NCI-H187 treated with DMSO at 0.1 percent for 48 hours (cell line): Measurements from ENCODE around the gene MGMT.

Experiments
- DNase-seq: peaks from one replicate; lab custom pipeline; 2025; lab: John Stamatoyannopoulos, UW

MGMT gene

DNA sequence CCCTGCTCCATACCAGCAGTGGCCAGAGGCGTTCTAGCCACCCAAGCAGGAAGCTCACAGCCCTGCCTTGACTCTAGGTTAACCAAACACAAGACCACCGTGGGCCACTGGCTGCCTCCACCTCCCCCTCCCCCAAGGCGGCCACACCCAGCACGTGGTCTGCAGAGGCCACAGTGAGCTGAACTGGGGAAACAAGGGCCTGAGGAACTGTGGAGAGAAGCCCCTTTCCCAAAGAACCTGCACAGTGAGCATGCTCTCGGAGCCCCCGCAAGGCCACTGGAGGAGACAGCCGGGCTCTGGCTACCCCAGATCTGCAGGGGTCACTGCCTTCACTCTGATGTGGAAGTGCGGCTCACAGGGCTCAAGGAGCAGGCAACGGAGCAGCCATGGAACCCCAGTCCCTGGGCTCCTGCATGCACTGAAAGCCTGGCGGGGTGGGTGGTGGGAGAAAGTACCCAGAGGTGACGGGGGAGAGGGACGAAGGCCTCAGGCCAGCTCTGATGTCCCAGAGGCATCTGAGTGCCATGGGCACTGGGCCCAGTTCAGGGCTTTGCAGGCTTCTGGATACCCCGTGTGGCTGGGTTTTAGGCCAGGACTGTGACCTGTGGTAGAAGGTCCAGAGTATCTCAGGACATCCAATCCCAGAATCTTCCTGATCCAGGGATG lies 307.8 kb downstream of the MGMT start:
- no peak for DNase-seq

DNA sequence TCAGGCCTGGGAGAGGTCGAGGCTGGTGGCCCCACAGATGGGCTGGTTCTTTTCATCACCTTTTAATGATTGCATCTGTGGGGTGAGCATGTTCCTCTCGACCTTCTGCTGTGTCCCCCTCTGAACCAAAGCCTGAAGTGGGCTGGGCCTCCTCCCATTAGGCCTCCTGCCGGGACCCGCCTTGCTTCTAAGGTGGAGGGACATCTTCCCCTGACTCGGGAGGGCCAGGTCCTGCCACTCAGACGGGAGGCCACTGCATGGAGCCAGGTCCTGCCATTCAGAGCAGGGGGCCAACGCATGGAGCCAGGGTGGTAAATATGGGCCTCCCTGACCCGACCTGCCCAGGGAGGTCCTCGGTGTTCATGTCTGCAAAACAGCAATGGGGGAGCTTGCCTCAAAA lies 308.6 kb downstream of the MGMT start:
- no peak for DNase-seq

DNA sequence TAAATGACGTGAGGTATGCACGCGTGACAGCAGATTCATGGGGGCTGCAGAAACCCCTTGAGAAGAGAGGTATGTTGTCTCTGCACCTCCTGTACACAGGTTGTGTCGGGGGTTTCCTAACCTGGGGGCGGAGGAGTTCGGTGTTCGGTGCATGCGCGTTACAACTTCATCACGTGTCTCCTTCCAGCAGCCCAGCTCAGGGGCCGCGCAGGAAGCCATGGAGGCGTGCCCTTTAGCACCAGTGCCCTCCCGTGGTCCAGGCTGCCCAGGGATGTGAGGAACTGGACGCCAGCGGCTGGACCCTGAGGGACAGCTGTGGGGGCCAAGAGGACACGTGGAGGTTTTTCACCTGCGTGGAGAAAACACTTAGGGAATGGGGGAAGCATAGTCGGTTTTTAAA lies 310.6 kb downstream of the MGMT start:
- no peak for DNase-seq

DNA sequence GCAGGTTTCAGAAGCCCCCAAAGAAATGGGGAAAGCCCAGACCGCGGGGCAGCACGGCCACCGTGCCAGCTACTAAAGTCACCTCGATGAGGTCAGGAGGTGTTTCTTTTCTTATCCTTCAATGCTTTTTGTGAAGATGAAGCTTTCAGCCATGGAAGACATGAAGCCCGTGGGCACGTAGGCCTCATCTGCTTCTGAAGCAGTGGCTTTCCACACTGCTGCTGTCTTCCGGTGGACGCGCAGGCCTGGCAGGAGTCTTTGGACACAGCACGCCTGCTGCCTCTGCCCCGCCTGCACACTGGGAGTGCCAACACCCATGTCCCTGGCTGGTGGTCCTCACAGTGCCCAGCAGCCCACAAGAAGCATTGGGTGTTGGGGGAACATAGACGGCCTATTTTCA lies 311.5 kb downstream of the MGMT start:
- DNase-seq = no peak

DNA sequence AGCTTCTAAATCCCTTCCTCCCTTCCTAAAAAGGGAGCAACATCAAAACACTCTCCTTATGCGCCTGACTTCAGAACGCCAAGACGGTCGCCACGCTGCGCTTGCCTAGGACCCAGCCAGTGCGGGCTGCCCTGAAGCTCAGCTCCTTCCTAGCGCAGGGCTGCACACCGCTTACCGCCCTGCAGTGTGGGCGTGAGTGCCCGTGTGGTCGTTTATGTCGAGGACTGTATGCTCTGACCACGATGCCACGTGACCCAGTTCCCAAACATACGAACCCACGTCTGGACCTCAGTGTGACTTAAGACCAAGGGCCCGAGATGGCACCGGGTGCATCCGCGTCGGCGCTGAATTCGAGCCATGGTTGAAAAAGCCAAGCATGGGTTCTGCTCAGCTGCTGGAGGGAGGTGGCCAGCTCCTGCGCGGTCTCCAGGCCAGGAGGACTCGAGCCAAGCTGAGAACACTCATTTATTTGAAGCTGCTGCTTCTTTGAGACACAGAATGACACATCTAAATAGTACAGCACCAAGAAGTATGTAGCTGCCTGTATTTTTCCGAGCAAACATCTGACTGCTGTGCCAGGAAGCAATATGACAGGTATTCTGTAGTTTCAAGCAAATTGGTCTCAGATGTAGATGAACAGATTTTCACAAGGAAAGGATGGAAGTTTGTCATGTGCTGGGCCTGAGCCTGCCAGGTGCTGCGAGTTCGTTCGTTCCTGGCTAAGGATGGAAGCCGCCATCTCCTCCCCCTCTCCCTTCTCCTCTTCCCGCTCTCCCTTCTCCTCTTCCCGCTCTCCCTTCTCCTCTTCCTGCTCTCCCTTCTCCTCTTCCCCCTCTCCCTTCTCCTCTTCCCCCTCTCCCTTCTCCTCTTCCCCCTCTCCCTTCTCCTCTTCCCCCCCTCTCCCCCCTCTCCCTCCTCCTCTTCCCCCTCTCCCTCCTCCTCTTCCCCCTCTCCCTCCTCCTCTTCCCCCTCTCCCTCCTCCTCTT lies 312.4 kb downstream of the MGMT start:
- no peak for DNase-seq

DNA sequence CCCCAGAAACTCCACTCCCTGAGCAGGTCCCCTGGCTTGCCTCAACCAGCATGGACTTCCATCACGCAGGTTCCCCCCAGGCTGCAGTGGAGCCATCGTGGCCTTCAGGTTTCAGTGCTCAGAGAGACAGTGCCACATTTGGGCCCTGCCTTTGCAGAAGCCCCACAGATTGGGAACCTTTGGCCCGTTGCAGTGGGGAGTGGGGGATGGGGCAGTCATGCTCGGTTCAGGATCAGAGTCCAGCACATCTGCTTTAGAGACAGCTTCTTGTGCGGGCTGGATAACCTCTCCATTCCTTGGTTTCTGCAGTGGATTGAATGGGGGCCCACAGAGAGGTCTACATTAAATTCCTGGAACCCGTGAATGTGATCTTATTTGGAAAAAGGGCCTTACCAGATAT lies 313.2 kb downstream of the MGMT start:
- DNase-seq = no peak

DNA sequence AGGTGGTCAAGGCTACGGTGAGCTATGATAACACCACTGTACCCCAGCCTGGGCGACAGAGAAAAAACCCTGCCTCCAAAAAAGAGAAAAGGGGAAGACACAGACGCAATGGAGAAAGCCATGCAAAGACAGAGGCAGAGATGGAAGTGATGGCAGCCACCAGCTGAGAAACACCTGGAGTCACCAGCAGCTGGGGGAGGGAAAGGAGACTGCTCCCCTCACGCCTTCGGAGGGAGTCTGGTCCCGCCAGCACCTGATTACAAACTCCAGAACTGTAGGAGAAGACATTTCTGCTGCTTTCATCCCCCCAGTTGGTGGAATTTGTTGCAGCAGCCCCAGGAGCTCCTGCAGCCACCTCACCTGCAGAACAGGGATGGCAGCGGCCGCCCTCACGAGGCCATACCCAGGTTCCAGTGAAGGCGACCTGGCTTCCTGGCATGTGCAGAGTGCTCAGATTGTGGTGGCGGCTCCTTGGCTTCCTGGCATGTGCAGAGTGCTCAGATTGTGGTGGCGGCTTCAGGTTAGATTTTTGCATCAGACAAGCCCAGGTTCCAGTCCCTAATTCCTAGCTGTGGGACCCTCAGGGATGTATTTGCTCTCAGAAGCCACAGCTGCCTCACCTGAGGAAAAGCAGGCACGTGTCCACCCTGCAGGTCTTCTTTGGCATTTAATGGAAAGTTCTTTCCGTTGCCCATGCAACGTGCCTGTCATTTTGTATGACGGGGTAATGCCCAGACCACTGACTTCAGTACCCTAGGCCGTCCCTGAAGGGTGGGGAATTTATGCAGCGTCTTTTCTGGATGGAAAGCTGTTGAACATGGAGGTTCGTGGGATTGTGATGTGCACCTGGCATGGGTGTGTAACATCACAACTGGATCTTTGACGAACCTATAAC lies 314.1 kb downstream of the MGMT start:
- no peak for DNase-seq

DNA sequence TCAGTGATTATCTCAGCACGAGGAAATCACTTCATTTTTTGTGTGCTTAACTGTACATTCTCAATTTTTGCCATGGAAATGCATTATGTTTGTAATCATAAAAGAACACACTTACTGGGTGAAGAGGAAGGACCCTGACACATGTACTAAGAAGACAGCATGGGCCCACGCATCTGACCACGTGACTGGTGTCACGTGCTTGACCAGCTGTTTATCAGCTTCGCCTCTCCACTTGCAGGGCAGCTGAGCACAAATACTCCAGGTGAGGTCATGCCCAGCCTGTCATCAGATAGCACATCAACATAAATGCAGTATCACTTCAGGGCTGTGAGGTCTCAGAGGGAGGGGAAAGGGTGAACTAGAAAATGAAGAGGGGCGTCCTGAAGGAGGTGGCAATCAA lies 317.2 kb downstream of the MGMT start:
- no peak for DNase-seq

DNA sequence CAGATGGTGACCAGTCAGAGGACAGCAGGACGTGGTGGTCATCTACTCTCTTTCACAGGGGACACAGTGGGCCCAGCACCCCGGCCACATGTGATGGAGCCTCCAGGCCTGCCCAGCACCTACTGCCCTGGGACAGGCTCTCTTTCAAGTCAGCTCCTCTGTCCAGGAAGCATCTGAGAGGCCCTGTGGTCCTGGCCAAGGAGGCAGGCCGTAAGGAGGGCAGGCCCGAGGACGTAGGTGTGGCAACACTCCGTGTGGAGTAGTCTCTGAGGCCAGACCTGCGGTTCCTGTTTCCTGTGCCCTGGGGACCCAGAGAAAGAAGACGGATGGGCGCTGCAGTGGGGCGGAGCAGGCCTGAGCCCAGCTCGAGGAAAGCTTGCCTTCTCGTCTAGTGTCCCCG lies 317.9 kb downstream of the MGMT start:
- DNase-seq = no peak

DNA sequence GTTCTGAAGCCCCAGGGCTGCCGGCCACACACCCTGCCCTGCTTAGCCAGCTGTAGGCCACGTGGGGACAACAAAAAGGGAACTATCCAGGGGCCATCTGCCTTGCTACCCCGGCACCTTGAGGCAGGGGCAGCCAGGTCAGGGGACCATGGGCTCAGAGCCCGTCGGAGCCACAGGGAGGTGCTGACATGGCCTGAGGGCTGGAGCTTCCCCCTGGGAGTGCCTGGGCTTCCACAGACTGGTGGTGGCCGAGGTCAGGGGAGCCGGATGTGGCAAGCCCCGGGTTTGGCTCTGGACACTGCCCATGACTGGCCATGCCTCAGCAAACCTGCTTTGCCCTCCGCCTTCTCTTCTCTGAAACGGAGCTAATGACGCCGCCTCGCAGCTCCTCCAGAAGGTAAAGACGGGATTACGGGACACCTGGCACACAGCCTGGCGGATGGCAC lies 318.5 kb downstream of the MGMT start:
- DNase-seq = no peak

DNA sequence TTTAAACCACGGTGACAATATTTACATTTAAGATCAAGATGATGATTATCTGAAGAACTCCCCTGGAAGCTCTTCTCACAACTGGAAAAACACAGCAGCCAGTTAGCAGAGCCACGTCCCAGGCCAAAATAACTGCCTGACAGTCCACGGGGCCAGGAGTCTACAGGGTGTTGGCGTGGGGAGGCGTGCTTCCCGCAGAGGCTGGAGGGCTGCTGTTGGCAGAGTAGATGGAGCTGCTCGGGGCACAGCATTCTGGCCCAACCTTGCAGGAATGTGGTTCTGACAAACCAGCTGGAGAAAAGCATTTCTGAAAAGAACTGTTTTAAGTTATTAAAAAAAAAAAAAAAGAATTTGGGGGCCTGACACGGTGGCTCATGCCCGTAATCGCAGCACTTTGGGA lies 319.2 kb downstream of the MGMT start:
- no peak for DNase-seq

DNA sequence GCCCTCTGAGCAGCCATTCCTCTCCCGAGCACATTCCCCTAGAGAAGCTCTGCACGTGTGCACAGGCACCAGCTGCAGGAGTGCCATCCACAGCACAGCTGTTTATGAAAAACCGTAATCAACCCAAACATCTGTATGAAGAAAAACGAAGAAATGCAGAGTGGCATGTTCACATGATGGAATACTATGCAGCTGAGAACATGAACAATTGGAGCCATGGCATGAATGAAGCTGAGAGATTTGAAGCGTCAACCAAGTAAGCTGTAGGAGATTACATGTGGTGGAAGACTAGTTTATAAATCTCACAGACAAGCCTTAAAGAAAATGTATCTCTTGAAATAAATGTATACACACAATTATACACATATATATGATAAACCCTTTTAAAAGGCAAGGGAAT lies 320.5 kb downstream of the MGMT start:
- DNase-seq = no peak

DNA sequence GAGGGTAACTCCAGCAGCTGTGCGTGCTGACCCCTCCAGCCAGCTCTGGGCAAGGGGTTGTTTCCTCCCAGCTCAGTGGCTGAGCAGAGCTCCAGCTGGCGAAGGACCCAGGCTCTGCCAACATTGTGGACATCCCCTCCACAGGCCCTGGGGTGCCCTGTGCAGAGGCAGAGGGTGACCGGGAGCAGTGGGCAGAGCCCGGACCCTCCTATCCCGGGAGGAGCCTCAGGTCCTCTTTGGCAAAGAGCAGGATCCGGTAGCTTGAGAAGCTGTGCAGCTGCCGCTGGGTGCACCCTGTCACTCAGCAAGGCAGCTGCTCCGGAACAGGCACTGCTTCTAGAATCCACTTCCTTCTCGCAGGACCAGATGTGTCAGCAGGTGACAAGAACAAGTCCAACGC lies 321.2 kb downstream of the MGMT start:
- DNase-seq = no peak

DNA sequence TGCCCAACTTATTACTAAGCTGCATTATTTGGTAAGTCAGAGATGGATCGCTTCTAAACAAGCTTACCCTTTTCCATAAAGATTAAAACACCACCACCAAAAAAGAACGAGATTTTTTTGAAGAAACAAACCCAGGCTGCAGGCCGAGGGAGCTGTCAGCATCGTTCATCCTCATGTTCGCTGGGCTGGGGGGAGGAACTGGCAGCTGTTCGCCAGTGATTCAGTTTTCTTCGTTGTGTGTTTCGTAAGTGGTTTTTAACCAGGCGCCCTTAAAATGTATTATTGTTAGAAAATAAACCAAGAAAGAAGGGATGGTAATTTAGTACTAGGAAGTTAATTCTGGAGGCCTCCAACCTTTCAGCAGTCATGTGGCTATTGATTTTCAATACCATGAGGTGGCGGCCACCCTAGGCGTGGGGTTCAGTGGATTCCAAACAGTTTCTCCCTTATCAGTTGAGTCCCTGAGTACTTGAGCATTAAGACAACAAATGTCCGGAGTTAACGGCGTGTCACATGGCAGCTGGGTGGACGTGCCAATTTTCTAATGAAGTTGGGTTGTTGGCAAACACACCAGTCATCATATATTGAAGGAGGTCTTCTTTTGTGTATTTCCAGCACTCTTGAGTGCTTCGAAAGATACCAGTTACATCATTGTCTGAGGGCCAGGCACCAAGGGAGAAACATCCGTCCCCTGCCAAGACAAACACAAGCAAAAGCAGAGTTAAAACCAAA lies 323.8 kb downstream of the MGMT start:
- no peak for DNase-seq

DNA sequence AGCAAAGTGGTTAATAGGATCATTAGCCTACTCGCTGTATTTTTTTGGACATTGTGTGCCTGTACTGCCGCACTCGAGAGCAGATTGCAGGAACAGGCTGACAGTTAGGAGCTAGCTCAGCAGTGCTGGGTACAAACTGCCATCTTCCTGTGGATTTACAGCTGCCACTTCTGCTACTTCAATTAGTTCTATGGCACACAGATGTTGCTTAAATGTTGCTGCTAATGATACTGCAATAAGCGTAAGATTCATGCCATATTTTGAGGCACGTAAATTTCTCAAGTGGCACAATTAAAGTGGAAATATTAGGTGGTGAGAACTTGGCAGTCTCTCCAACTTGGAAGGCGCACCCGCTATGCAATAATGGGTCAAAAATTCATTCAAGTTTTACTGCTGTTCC lies 325.1 kb downstream of the MGMT start:
- DNase-seq = no peak

DNA sequence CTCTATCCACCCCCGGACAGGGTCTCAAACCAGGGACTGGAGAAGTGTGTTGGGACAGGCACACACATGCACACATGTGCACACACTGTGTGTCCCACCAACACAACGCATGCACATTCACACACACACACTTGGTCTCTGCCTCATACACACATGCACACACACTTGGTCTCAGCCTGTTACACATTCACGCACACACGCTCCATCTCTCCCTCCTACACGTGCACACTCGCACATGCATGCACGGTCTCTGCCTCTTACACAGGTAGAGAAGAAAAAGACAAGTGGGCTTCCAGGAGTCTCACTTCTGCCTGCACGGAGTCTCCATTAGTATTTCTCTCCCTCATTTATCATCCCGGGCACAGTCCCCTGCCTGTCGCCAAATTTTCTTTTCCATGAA lies 325.8 kb downstream of the MGMT start:
- no peak for DNase-seq

DNA sequence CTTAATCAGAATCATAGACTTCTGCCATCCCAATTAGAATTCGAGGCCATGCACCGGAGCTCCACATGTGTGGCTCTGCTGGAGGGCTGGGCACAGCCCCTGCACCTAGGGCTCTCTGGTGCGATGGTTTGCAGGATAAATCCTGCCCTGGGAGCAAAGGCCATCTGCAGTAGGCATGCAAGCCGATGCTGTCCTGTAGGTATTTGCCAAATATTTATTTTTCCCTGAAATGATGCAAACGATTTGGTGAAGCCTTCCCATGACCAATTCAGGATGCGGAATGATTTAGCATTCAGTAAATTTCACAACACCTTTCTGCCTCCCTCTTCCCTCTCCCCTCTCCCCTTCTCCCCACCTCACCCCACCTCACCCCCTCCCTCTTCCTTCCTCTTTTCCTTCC lies 326.4 kb downstream of the MGMT start:
- DNase-seq = no peak

DNA sequence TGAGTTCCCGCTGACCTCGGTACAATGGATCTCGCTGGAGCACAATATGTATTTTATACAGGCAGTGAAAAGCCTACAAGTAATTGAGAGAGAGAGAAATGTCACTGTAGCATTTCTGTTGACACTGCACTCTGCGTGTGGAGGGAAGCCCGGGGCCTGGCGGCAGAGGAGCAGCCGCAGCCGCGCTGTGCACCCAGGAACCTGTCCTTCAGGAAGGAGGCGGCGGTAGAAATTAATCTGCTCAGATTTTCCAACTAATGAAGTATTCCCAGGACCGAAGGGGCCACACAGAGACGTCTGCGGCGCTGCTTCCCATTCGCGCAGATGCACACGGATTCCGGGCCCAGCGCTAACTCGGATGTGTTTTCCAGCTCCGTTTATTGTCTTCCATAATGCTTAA lies 327.0 kb downstream of the MGMT start:
- no peak for DNase-seq

DNA sequence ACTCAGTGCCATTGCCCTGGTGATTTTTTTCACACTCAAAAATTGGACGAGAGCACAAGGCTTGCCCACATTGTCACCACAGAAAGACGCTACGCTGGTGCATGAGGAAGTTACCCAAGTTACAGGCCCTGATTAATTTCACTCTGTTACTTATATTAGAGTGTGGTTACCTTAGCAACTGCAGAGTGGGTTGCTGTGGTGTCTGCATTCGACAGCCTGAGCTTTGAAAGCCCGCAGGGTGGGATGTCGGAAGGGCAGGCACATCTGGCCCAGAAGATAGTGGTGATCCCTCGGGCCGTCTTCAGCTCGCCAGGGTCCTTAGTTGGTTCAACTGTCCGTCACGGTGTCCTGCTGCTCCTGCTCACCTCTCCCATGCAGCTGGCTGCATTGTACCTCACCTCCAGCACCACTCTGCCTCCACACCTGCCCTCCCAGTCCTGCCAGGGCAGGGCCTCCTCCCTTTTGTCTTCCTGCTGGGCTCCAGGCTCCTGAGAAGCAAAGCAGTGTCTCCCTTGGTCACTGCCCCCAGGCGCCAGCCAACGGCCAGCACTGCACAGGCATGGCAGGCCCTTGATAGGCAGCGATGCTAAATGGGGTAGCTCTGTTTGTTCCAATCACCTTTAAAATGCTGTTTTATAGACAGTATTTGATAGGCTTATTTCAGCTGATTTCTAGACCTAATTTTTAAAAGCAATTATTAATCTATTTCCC lies 329.8 kb downstream of the MGMT start:
- DNase-seq = no peak

DNA sequence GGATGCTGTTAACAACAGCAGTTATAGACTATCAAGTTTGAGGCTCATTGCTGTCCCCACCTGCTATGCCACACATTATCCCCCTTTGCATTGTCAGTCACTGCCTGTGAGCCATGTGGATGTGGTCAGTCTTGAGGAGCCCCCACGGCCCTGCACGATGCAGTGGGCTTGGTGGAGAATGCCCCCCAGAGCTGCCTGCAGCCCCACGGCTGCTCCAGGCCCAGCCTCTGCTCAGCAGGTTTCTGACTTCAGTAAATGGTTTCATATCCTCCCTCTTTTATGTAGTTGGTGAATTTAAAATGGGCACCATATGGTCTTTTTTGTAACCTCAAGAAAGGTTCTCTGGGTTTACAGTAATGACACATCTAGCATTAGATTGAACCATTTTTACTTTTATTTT lies 332.9 kb downstream of the MGMT start:
- no peak for DNase-seq

DNA sequence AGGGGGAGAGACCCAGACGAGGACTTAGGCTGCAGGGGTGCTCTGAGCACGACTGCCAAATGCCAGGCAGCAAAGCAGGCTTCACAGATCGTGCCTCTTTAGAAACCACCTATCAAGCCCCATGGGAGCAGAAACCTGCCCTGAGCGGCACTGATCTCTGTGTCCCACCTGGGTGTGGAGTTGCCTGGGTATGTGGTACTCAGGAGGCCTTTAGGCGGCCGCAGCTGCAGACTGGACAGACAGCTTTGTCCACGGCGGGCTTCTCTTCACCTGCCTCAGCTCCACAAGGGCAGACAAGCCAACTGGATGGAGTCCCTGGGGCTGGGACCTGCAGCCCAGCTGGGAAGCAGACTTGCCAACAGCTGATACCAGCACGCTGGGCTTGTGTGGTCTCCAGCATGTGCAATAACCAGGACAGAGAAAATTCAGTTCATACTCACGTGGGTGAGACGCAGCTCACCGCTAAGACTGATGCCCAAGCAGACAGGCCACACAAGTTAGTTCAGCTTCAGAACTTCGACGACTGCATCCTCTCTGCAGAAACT lies 333.8 kb downstream of the MGMT start:
- no peak for DNase-seq
